HG03439 (cell line): ENCODE measurements around the gene MAD1L1.

ENCODE experiments used
- ATAC-seq: cut with Tn5 transposase; IDR thresholded peaks from one replicate; pipeline ENCODE4 v1.9.1; 2021; ENCODE audit warnings: mild to moderate bottlenecking, moderate library complexity; ENCODE audit not compliant: unreplicated experiment

The MAD1L1 gene

GRCh38 chr7:1993031-1993695 lies 239.6 kb downstream of the MAD1L1 start:
- ATAC-seq: no peak

- no peak for ATAC-seq
Observed at GRCh38 chr7:1992554-1992953, 240.2 kb downstream of the MAD1L1 start.

GRCh38 chr7:1990001-1990670 lies 242.6 kb downstream of the MAD1L1 start:
- ATAC-seq: no peak

- ATAC-seq: no peak
Observed at GRCh38 chr7:1989049-1989860, 243.5 kb downstream of the MAD1L1 start.

GRCh38 chr7:1988533-1988930 lies 244.2 kb downstream of the MAD1L1 start:
- ATAC-seq: no peak

GRCh38 chr7:1987591-1988532 lies 244.9 kb downstream of the MAD1L1 start:
- ATAC-seq: no peak

GRCh38 chr7:1987084-1987535 lies 245.6 kb downstream of the MAD1L1 start:
- ATAC-seq: no peak

GRCh38 chr7:1986366-1987083 lies 246.2 kb downstream of the MAD1L1 start:
- ATAC-seq: no peak

- ATAC-seq: no peak
Observed at GRCh38 chr7:1985936-1986335, 246.8 kb downstream of the MAD1L1 start.

GRCh38 chr7:1985042-1985441 lies 247.7 kb downstream of the MAD1L1 start:
- ATAC-seq: no peak

- no peak for ATAC-seq
Observed at GRCh38 chr7:1981878-1982230, 250.9 kb downstream of the MAD1L1 start.

GRCh38 chr7:1981201-1981877 lies 251.4 kb downstream of the MAD1L1 start:
- no peak for ATAC-seq

- ATAC-seq: peak; percentile 52
Observed at GRCh38 chr7:1979591-1980560, 252.9 kb downstream of the MAD1L1 start.

- no peak for ATAC-seq
Observed at GRCh38 chr7:1978656-1979590, 253.8 kb downstream of the MAD1L1 start.

- ATAC-seq: no peak
Observed at GRCh38 chr7:1977876-1978441, 254.8 kb downstream of the MAD1L1 start.

- ATAC-seq: no peak
Observed at GRCh38 chr7:1977059-1977875, 255.5 kb downstream of the MAD1L1 start.
